GM21447 (cell line): ENCODE measurements around the gene ZNF605.
"Not testable (repeated sequence)": the region's sequence is repeated elsewhere in the genome, so short reads cannot be mapped to it uniquely, and the experiment has no call there.

Experiments
- ATAC-seq: cut with Tn5 transposase; IDR thresholded peaks from one replicate; pipeline ENCODE4 v1.9.1; 2021; ENCODE audit not compliant: unreplicated experiment

Gene ZNF605

DNA sequence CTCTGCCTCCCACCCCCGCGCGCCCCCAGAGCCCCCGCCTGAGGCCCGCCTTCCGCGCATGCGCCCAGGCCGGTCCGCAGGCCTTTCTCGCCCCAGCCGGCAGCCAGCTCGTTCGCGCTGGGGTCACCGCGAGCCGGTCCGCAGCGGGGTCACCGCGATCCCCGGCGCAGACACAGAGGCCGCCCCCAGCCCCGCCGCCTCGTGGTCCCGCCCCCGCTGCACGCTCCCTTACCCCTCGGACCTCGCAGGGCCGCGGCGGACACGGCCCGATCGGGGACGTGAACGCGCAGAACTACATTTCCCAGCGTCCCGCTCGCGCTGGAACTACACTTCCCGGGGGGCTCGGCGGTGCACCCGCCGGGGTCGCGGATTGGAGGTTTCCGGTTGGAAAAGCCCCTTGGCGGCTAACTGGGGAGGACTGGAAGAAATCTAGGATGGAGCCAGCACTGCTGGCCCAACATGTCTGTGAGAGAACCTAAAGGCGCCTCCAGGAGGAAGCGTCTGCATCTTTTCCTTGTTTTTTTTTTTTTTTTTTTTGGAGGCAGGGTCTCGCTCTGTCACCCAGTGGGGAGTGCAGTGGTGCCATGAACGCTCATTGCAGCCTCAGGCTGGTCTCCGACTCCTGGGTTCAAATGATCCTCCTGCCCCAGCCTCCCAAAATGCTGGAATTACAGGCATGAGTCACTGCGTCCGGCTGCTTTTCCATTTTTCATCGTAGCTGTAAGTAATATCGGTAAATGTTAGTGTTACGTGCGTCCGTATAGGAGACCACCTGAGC is at the start of gene ZNF605:
Gene ZNF605, minus strand, starts transcription at position 296 of the 778 bp plus-strand sequence. CDS start 10,671 bp downstream, outside the sequence.
- peak; percentile 98 for ATAC-seq

DNA sequence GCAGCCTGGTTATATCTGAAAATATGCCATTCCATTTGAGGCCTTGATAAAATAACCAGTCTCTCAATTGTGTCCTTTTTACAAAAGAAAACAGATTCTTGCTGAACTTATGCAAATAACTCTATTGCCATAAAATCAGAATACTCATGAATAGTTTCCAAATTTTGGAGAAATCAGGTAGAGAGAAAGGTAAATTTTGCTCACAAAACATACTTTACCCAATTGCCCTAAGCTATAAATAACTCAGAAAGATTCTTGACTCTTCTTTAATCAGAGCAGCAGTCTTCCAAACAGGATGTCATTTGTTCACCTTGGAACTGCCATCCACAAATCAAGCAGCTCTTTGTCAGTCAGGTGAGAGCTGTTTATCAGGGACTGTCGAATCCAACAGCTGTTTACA is 42.6 kb upstream of the ZNF605 start:
- no peak for ATAC-seq

DNA sequence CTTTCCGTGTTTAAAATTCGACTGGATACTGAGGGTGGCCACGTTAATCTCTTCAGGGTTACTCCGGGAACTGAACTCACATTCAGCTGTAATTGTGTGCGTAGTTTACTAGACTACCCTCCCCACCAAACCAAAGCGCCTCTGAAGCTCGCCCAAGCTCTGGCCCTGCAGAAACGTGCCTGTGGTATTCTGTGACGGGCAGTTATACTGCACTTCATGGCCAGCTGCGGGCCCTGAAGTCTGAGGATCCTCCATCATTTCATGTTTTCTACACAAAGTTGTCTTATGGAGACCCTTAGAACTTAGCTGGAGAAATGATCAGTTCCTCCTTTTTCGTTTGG is 30.7 kb upstream of the ZNF605 start:
- no peak for ATAC-seq

DNA sequence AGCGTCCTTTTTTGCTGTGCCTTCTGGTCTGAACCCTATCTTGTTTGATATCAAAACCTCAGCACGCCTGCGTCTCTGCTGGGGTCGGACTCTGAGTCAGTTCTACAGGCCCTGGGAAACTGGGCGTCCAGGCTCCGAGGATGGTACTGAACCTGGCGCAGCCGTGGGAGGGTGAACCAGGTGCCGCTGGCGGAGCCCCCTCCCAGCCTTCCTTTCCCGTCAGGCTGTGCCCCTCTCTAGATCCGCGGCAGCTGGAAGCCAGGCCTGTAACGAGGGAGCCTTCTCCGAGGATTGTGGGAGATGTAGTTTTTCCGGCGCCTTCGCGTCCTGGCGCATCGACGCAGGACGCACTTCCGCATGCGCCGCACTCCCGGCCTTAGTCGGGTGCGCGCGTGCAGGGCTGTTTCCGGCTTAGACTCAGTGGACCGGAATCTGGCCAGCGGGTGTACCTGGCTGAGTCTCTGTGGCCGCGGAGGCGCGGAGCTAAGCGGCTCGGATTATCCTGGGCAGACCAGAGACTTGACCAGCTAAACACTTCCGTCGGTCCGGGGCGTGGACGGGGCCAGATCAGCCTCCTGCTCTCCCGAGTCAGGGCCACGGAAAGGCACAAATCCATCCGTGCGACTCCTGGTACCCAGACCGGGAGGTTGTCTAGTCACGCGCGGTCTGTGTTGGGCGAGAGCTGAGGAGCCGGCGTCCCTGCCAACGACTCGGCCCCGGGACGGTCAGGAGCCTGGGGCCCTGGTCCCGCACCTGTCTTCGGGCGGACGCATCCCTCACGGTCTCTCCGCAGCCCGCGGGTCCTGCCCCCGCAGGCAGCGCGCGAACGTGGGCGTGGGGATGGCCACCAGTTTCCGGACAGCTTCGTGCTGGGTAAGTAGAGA is 30.1 kb upstream of the ZNF605 start, which contains the start of gene ZNF26:
Gene ZNF26, plus strand, starts transcription at position 367 of the 884 bp plus-strand sequence. Its CDS starts 474 bp downstream, at position 841.
- ATAC-seq: peak; percentile 96

DNA sequence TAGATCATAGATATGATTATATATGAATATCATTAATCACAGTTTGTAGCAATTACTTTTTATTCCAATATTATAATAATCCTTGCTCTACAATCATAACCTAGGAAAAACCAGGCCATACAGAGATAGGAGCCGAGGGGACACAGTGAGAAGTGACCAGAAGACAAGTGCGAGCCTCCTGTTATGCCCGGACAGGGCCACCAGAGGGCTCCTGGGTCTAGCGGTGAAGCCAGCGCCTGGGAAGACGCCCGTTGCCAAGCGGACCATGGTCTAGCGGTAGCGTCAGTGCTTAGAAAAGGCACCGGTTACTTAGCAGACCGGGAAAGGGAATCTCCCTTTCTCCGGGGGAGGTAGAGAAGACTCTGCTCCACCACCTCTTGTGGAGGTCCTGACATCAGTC is 20.8 kb upstream of the ZNF605 start:
- not testable (repeated sequence) for ATAC-seq

DNA sequence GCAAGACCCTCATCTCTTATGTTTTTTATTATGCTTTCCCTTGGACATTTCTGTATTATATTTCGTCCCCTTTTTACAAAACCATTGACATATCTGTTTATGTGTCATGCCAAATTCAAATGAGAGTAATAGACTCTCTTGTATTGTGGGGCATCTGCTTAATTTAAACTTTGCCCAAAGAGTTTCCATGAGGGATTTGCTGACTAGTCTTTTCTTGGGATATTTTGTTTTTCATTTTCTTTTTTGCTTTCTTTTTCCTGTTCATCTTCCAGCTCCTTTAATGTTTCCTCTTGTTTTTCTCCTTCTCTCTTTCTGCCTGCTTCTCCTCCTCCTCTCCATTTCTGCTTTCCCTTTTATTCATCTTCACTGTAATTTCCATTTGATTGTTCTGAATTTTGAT is 16.3 kb upstream of the ZNF605 start:
- ATAC-seq: no peak

DNA sequence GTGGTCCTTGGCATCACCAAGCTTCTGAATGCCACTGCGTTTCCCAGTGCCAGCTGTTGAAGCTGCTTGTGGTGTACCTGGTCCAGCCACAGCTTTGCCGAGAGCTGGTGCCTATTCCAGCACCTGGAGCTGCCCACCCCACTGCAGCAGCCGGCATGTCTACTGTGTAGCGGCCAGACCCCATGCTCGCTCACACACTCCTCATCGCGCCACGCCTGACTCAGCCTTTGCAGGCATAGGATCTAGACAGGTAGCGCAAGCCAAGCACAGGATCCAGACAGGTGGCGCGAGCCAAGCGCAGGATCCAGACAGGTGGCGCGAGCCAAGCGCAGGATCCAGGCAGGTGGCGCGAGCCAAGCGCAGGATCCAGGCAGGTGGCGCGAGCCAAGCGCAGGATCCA is 11.6 kb upstream of the ZNF605 start:
- no peak for ATAC-seq

- ATAC-seq: no peak
These were observed 10.7 kb upstream of the ZNF605 start for GRCh38 chr12:132966676-132967415.

DNA sequence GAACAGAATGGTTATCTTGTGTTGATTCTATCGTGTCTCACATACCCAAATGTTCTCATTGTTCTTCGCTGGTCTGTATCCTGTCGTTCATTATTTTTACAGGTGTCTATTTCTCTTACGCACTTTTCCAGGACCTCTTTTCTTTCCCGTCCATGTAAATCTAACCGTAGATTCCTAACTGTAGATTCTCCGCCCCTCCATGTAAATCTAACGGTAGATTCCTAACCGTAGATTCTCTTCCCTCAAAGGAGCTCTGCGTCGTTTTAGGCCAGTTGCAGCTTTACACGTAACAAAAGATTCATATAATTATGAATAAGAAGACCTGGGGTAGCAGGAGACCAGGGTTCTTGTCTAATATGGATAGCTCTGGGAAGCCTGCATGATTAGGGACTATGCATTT is 9.7 kb upstream of the ZNF605 start:
- ATAC-seq: no peak

DNA sequence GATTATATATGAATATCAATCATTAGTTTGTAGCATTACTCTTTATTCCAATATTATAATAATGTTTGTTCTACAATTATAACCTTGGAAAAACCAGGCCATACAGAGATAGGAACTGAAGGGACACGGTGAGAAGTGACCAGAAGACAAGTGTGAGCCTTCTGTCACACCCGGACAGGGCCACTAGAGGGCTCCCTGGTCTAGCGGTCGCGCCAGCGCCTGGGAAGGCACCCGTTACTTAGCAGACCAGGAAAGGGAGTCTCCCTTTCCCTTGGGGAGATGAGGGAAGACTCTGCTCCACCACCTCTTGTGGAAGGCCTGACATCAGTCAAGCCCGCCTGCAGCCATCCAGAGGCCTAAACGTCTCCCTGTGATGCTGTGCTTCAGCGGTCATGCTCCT is 7.8 kb upstream of the ZNF605 start:
- not testable (repeated sequence) for ATAC-seq

DNA sequence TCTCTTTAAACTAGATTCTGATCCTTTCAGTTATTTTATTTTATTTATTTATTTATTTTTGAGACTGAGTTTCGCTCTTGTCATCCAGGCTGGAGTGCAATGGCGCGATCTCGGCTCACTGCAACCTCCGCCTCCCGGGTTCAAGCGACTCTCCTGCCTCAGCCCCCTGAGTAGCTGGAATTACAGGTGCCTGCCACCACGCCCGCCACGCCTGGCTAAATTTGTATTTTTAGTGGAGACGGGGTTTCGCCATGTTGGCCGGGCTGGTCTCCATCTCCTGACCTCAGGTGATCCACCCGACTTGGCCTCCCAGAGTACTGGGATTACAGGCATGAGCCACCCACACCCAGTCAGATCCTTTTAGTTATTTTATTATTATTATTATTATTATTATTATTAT is 5.7 kb upstream of the ZNF605 start:
- ATAC-seq: not testable (repeated sequence)

- peak; percentile 24 for ATAC-seq
These were observed 754 bp downstream of the ZNF605 start for GRCh38 chr12:132955094-132956010.

DNA sequence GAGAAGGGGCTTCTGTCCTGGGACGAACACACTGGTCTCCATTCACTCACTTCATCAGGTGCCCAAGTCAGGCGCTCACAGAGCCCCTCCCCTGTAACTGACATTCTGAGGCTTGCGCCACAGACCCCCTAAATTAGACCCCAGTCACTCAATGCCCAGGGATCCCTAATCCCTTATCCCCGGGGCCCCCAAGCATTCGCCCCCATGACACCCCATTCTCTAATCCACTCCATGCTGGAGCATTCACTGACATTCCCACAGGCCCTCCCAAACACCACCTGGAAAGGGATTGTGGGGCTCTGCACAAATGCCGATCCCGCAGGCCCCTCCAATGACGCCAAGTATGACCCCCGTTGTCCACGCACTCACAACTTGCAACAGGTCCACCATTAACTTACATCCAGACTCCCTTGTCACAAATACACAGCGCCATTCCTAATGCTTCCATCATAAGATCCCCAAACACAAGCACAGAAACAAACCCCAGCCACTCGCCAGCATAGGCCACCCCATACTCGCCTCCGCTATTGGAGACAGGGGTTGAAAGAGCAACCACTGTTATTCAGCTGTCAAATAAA is 1.5 kb downstream of the ZNF605 start:
- no peak for ATAC-seq

- no peak for ATAC-seq
These were observed 2.3 kb downstream of the ZNF605 start for GRCh38 chr12:132953771-132954170.

- ATAC-seq: no peak
These were observed 3.0 kb downstream of the ZNF605 start for GRCh38 chr12:132953163-132953425.

GRCh38 chr12:132952371-132953162 is 3.5 kb downstream of the ZNF605 start:
- no peak for ATAC-seq

DNA sequence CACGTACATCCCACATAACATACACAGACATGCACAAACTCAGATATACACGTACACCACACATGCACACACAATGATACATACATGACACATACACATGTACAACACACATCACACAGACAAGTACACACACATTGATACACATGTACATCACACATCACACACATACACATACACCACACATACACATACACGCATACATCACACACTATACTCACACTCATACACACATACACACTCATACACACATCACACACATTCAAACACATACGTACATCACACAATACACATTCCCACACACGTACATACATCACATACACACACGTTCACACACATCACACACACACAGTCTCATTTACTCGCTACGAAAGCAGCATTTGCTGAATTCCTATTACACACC is 4.5 kb downstream of the ZNF605 start:
- ATAC-seq: no peak

GRCh38 chr12:132950844-132951535 is 5.1 kb downstream of the ZNF605 start:
- no peak for ATAC-seq
